OCI-LY7 (cell line): ENCODE data around the gene DCAF4. TPM values are rescaled to one million over a fixed set of nuclear protein-coding genes. Genes with fewer than 3 reads are reported as not detected.

Experiments used
- BruUV-seq: library from RNA; stranded (reverse); fragments of 400-500 nt; replicated peaks from 2 replicates; lab custom pipeline; 2021; lab: Mats Ljungman, UMichigan
- CTCF ChIA-PET: fragments of 300-600 bp; sonication (Branson Sonifier 250); formaldehyde crosslinking; loops from one replicate; lab custom pipeline; 2022; ENCODE audit warnings: antibody characterized with exemption; ENCODE audit not compliant: unreplicated experiment; lab: Charles Lee
- POLR2A ChIA-PET: fragments of 300-600 bp; sonication (Branson Sonifier 250); formaldehyde crosslinking; loops from one replicate; lab custom pipeline; 2022; ENCODE audit warnings: antibody characterized with exemption; lab: Charles Lee
- DNase-seq: peaks from one replicate; pipeline ENCODE4 v3.0.0-alpha.2; 2015; ENCODE audit warnings: low spot score
- H2AFZ ChIP-seq: fragments of 200-600 bp; sonication (generic), shearing (Covaris generic); 2 replicates; pipeline ENCODE4 v1.6.1; 2014; ENCODE audit warnings: mild to moderate bottlenecking, antibody characterized with exemption, low read length, moderate library complexity
- H3K27ac ChIP-seq: fragments of 200-600 bp; sonication (generic); 2 replicates; pipeline ENCODE4 v1.5.1; 2014; ENCODE audit warnings: mixed run types, low read depth, mild to moderate bottlenecking, moderate library complexity, low read length, inconsistent platforms; ENCODE audit not compliant: poor library complexity, severe bottlenecking
- H3K36me3 ChIP-seq: fragments of 200-600 bp; sonication (generic); 2 replicates; pipeline ENCODE4 v1.6.1; 2014; ENCODE audit warnings: mild to moderate bottlenecking, antibody characterized with exemption, low read length, moderate library complexity, mixed read lengths; ENCODE audit not compliant: insufficient read depth
- H3K4me1 ChIP-seq: fragments of 200-600 bp; sonication (generic); 2 replicates; pipeline ENCODE4 v1.5.1; 2014; ENCODE audit warnings: mild to moderate bottlenecking, low read length; ENCODE audit not compliant: insufficient read depth, poor library complexity, severe bottlenecking
- H3K4me2 ChIP-seq: fragments of 200-600 bp; sonication (generic); 2 replicates; pipeline ENCODE4 v1.6.1; 2014; ENCODE audit warnings: mild to moderate bottlenecking, low read length
- H3K4me3 ChIP-seq: fragments of 200-600 bp; sonication (generic); 2 replicates; pipeline ENCODE4 v1.5.1; 2014; ENCODE audit warnings: mild to moderate bottlenecking, low read depth, low read length; ENCODE audit not compliant: poor library complexity, severe bottlenecking
- H3K79me2 ChIP-seq: fragments of 200-600 bp; sonication (generic); 2 replicates; pipeline ENCODE4 v1.6.1; 2016; ENCODE audit warnings: low read depth, mild to moderate bottlenecking, low read length, moderate library complexity, mixed read lengths; ENCODE audit not compliant: insufficient read depth
- H3K9me2 ChIP-seq: fragments of 200-600 bp; sonication (generic); 2 replicates; pipeline ENCODE4 v1.6.1; 2016; ENCODE audit warnings: mild to moderate bottlenecking, low read length, mixed read lengths; ENCODE audit not compliant: insufficient read depth
- H3K9me3 ChIP-seq: fragments of 200-600 bp; sonication (generic); 2 replicates; pipeline ENCODE4 v1.6.1; 2014; ENCODE audit warnings: mild to moderate bottlenecking, mixed run types, low read length, mixed read lengths
- H4K20me1 ChIP-seq: fragments of 200-600 bp; sonication (generic); 2 replicates; pipeline ENCODE4 v1.6.1; 2014; ENCODE audit warnings: mild to moderate bottlenecking, antibody characterized with exemption, low read length, moderate library complexity, mixed read lengths; ENCODE audit not compliant: insufficient read depth
- EZH2phosphoT487 ChIP-seq: fragments of 200-600 bp; sonication (generic); IDR thresholded peaks from 2 replicates; pipeline ENCODE4 v1.6.1; 2018; ENCODE audit warnings: low read depth, borderline replicate concordance, mild to moderate bottlenecking, mixed run types, antibody characterized with exemption, low read length, moderate library complexity, mixed read lengths
- intact Hi-C: fragments of 100-400 bp; cut with micrococcal nuclease; formaldehyde crosslinking; loops from one replicate; pipeline ENCODE4 v1.10.0; 2022; ENCODE audit not compliant: unreplicated experiment
- total RNA-seq, 2 experiments: library from RNA; depleted of rRNA in 1 of 2; stranded (reverse); fragments of >200 nt in 1 of 2; shearing (Covaris generic) in 1 of 2; gene quantifications; 2 replicates each; pipeline ENCODE4 v1.2.3, GENCODE V29; 2014 to 2022

Gene DCAF4
- total RNA-seq, 2 experiments from 2014 or later = 31.1 to 48.8 TPM

DNA sequence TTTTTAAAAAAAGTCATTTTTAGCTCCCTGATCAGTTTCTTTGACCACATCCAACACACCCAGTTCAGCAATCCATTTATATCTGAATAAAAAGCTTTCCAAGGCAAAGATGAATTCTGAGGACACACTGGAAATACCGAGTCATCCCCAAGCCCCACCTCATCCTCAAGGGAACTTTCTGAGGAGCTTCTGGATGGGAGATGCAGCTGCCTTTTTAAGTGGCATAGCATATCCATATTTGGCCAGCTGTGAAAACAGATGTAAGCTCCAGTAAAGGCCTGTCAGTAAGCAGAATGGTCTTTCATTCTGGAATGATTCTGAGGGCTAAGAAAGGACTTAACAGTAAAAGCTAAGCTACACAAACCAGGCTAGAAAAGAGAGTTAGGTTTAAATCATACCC is 82.2 kb downstream of the DCAF4 start:
- Histone ChIP-seq H3K4me1 (peaks cover 11% of the 10 kb centered on the region), H3K79me2 (no peaks in the 10 kb centered on the region), H3K4me2 (no peak overlapping the region), H3K9me3 (no peaks in the 10 kb centered on the region), H2AFZ (no peak overlapping the region), H3K27ac (no peak overlapping the region), H3K9me2 (no peaks in the 10 kb centered on the region), H3K4me3 (no peak overlapping the region), H4K20me1 (no peaks in the 10 kb centered on the region), H3K36me3 (peaks cover 26% of the 10 kb centered on the region)
- TF ChIP-seq EZH2phosphoT487 = no peak
- DNase-seq = no peak
- BruUV-seq = no TSS peak
- intact Hi-C loops = no loop called here
- ChIA-PET POLR2A (interaction anchor here (0.7 to 1.0 kb wide), 2 partner anchors 18 to 292 kb away, joined by 3 read pairs; partner anchors contain the start of gene ZFYVE1), CTCF (interaction anchor here (0.9 kb wide), 1 partner anchor 9 kb away, joined by 3 read pairs; no protein-coding TSS in a partner anchor)

Other genes starting within 250 kb of the DCAF4 start
- gene DPF3, start 32.4 kb upstream of the DCAF4 start, total RNA-seq (2014; rRNA removed; shearing (Covaris generic)) = not detected in 2 replicates
- 0.42 and 0.55 TPM in 2 replicates for gene DPF3, start 32.4 kb upstream of the DCAF4 start, total RNA-seq (2022)
- 8.1 and 11.5 TPM in 2 replicates for gene ZFYVE1, start 100.6 kb downstream of the DCAF4 start, total RNA-seq (2014; rRNA removed; shearing (Covaris generic))
- 14.3 and 15.1 TPM in 2 replicates for gene ZFYVE1, start 100.6 kb downstream of the DCAF4 start, total RNA-seq (2022)
- gene RBM25, start 132.1 kb downstream of the DCAF4 start, total RNA-seq (2014; rRNA removed; shearing (Covaris generic)) = 60.1 and 70.5 TPM in 2 replicates
- 119 and 120 TPM in 2 replicates for gene RBM25, start 132.1 kb downstream of the DCAF4 start, total RNA-seq (2022)
- 16.9 and 28.0 TPM in 2 replicates for gene PSEN1, start 210.0 kb downstream of the DCAF4 start, total RNA-seq (2014; rRNA removed; shearing (Covaris generic))
- 24.4 and 25.9 TPM in 2 replicates for gene PSEN1, start 210.0 kb downstream of the DCAF4 start, total RNA-seq (2022)